ENCODE measurements around the gene CXCL8.

The CXCL8 gene

DNA sequence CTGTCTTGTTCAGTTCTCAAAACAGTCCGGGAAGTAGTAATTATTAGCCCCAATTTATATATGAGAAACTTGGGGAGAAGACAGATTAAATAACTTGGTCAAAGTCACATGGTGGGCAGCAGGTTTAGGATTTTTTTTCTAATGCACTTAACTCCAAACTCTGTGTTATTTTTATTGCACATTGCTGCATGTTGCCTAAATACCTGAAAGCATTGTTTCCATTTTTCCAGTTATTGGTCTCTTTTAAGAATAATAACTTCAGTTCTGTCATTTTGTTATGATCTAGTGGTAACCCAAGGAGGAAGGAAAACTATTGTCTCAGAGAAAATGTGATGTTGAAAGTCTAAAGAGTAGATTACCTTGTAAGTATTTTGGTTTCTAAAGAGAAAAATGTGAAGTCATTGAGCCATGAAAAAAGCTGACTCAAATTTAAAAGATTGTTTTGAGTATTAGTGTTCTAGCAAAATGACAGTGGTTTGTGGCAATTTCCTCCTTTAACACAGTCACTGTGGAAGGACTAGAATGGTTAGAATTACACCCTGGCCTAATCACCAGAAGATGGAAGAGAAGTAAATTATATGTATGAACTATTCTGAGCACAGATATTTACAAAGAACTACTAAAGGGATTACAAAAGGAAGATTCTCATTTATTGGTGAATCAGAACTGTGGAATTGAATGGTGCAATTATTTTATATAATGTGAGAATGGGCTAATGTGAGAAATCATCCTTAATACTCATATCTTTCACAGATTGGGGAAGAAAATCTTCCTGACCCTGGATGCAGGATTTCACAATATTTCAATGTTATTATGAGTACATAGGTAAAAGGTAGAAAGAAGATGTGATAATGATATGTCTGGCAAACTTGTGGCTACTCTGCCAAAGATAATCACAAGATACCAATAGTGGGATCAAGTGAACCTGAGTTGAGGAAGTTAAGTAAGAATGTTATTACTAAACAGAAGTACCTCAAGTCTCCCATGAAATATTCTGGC, 21.7 kb upstream of the CXCL8 start:
- DNase-seq (ENCODE audit: low spot score), result no peak

- no peak for DNase-seq (ENCODE audit: low spot score)
These were observed 18.9 kb upstream of the CXCL8 start for GRCh38 chr4:73721435-73721834.

GRCh38 chr4:73721909-73722308, 18.5 kb upstream of the CXCL8 start:
- DNase-seq (ENCODE audit: low spot score), result no peak

- no peak for DNase-seq (ENCODE audit: low spot score)
These were observed 17.3 kb upstream of the CXCL8 start for GRCh38 chr4:73723023-73723422.

- DNase-seq (ENCODE audit: low spot score), result no peak
These were observed 16.4 kb upstream of the CXCL8 start for GRCh38 chr4:73723928-73724327.

DNA sequence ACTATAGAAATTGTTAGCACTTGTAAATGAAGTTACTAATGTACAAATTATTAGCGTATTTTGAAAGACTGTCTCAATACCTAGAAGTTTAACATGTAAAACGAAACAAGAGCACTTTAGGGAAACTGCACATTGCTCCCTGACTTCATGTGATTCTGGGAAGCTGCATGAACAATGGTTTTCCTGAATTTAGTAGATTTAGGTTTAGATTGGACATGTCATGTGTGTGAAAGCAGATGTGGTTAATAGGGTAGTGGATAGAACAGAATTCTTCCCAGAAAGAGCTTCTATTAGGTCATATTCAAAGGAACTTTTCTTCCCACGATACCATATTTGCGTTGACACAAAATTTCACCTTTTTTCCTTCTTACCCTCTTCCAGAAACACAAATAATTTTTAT, 14.9 kb upstream of the CXCL8 start:
- DNase-seq (ENCODE audit: low spot score), result no peak

DNA sequence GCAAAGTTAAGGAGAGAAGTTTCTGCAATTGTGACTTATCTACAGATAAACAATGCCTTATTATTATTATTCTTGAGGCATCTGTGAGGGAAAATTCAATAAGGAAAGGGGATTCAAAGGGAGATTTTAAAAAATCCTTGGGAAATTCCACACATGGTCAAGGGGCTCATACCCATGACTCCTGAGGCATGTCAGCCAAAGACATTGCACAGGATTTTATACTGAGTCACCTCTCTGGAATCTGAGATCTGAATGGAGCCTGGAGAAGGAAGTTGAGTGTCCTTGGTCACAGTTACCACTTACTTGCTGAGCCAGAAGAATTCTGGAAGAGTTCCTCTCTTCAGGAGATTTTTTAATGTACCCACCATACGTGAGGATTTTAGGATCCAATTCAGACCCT, 14.4 kb upstream of the CXCL8 start:
- no peak for DNase-seq (ENCODE audit: low spot score)

GRCh38 chr4:73727685-73728084, 12.7 kb upstream of the CXCL8 start:
- DNase-seq (ENCODE audit: low spot score), result no peak

- no peak for DNase-seq (ENCODE audit: low spot score)
These were observed 12.2 kb upstream of the CXCL8 start for GRCh38 chr4:73728091-73728741.

- peak; percentile 51 for DNase-seq (ENCODE audit: low spot score)
These were observed 10.7 kb upstream of the CXCL8 start for GRCh38 chr4:73729534-73730165.

DNA sequence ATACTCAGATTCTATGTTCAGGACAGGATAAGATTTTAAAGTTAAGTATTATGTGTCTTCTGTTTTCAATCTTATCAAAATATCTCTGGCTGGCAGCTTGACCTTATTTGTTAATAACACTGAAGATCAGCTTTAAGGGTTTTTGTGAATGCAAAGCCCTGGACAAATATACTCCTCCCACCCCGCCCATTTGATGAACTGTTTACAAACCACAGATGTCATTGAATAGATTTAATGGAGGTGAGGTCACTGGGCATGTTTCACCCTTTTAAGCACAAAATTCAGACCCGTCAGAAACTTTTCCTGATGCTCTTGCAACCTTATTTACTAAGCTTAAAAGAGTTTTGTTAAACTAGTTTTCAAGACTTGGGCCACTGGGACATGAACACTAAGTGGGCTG, 10.1 kb upstream of the CXCL8 start:
- DNase-seq (ENCODE audit: low spot score), result no peak

GRCh38 chr4:73730867-73731266, 9.5 kb upstream of the CXCL8 start:
- no peak for DNase-seq (ENCODE audit: low spot score)

- DNase-seq (ENCODE audit: low spot score), result peak; percentile 44
These were observed 8.3 kb upstream of the CXCL8 start for GRCh38 chr4:73731968-73732610.

- DNase-seq (ENCODE audit: low spot score), result no peak
These were observed 7.5 kb upstream of the CXCL8 start for GRCh38 chr4:73732759-73733431.

DNA sequence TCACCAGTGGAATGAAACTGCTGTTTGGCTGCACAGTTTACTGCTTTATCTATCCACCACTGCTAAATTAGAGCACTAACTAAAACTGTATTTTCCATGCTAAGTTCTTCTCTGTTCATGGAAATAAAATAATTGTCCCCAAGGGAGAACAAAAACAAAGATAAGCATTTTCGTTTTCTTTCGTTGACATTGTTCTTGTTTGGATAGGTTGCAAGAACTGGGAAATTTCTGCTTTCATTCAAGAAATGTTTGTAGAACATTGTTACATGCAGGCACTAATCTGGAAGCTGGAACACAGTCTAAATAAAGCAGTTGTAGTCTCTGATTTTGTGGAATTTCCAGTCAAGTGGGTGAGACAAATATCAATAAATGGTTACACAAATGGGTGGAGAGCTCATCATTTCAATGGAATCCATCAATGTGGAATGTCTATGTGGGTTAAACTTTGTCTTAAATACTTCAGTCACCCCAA, 5.8 kb upstream of the CXCL8 start:
- DNase-seq (ENCODE audit: low spot score), result no peak

- peak; percentile 11 for DNase-seq (ENCODE audit: low spot score)
These were observed 5.1 kb upstream of the CXCL8 start for GRCh38 chr4:73735231-73735630.

DNA sequence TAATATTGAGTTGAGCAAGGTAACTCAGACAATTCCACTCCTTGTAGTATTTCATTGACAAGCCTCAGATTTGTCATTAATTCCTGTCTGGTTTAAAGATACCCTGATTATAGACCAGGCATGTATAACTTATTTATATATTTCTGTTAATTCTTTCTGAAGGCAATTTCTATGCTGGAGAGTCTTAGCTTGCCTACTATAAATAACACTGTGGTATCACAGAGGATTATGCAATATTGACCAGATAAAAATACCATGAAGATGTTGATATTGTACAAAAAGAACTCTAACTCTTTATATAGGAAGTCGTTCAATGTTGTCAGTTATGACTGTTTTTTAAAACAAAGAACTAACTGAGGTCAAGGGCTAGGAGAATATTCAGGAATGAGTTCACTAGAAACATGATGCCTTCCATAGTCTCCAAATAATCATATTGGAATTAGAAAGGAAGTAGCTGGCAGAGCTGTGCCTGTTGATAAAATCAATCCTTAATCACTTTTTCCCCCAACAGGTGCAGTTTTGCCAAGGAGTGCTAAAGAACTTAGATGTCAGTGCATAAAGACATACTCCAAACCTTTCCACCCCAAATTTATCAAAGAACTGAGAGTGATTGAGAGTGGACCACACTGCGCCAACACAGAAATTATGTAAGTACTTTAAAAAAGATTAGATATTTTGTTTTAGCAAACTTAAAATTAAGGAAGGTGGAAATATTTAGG, 821 bp downstream of the CXCL8 start:
- no peak for DNase-seq (ENCODE audit: low spot score)

GRCh38 chr4:73741750-73742489, 1.6 kb downstream of the CXCL8 start:
- DNase-seq (ENCODE audit: low spot score), result no peak

- DNase-seq (ENCODE audit: low spot score), result no peak
These were observed 2.3 kb downstream of the CXCL8 start for GRCh38 chr4:73742490-73743160.

DNA sequence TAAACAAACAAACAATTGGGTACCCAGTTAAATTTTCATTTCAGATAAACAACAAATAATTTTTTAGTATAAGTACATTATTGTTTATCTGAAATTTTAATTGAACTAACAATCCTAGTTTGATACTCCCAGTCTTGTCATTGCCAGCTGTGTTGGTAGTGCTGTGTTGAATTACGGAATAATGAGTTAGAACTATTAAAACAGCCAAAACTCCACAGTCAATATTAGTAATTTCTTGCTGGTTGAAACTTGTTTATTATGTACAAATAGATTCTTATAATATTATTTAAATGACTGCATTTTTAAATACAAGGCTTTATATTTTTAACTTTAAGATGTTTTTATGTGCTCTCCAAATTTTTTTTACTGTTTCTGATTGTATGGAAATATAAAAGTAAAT, 2.9 kb downstream of the CXCL8 start:
- no peak for DNase-seq (ENCODE audit: low spot score)

Data from globus pallidus (tissue), 1 donor.